Glutamatergic neuron (in vitro differentiated cells): ENCODE data around the gene TCL1B. TPM values are rescaled to one million over a fixed set of nuclear protein-coding genes. Genes with fewer than 3 reads are reported as not detected.

ENCODE experiments used
- DNase-seq: peaks from one replicate; pipeline ENCODE4 v3.0.0; 2022
- H3K27ac Mint-ChIP-seq: one replicate; pipeline ENCODE4 v1.8.0; 2020; ENCODE audit warnings: mild to moderate bottlenecking, mixed read lengths, inconsistent platforms; ENCODE audit not compliant: unreplicated experiment
- H3K27me3 Mint-ChIP-seq: one replicate; pipeline ENCODE4 v1.8.0; 2020; ENCODE audit warnings: mild to moderate bottlenecking, moderate library complexity, mixed read lengths, inconsistent platforms; ENCODE audit not compliant: unreplicated experiment
- H3K36me3 Mint-ChIP-seq: one replicate; pipeline ENCODE4 v1.8.0; 2020; ENCODE audit warnings: mild to moderate bottlenecking, mixed read lengths, inconsistent platforms; ENCODE audit not compliant: unreplicated experiment
- H3K4me1 Mint-ChIP-seq: one replicate; pipeline ENCODE4 v1.8.0; 2020; ENCODE audit warnings: mild to moderate bottlenecking, low read depth, mixed read lengths, inconsistent platforms; ENCODE audit not compliant: unreplicated experiment
- H3K4me3 Mint-ChIP-seq: one replicate; pipeline ENCODE4 v1.8.0; 2020; ENCODE audit warnings: mild to moderate bottlenecking, mixed read lengths, inconsistent platforms; ENCODE audit not compliant: unreplicated experiment
- H3K9me3 Mint-ChIP-seq: one replicate; pipeline ENCODE4 v1.8.0; 2020; ENCODE audit warnings: mild to moderate bottlenecking, moderate library complexity, mixed read lengths, inconsistent platforms; ENCODE audit not compliant: unreplicated experiment
- total RNA-seq: library from RNA; stranded (reverse); fragmentation: NEBNext Ultra II Directional; extraction: Animal tissue kit (Norgen Biotek cat#: 25700); gene quantifications from one replicate; pipeline ENCODE4 v1.2.1, GENCODE V29; 2021; ENCODE audit not compliant: unreplicated experiment
- TF ChIP-seq, protein P1 (sequence below): fragments of 200-600 bp; sonication (generic); IDR thresholded peaks from one replicate; pipeline ENCODE4 v1.5.0; 2021; ENCODE audit not compliant: partially characterized antibody, unreplicated experiment

TCL1B gene
- total RNA-seq, 1 donor from 2014 or later, result not detected

- no peak for DNase-seq
- TF ChIP-seq, protein P1, sequence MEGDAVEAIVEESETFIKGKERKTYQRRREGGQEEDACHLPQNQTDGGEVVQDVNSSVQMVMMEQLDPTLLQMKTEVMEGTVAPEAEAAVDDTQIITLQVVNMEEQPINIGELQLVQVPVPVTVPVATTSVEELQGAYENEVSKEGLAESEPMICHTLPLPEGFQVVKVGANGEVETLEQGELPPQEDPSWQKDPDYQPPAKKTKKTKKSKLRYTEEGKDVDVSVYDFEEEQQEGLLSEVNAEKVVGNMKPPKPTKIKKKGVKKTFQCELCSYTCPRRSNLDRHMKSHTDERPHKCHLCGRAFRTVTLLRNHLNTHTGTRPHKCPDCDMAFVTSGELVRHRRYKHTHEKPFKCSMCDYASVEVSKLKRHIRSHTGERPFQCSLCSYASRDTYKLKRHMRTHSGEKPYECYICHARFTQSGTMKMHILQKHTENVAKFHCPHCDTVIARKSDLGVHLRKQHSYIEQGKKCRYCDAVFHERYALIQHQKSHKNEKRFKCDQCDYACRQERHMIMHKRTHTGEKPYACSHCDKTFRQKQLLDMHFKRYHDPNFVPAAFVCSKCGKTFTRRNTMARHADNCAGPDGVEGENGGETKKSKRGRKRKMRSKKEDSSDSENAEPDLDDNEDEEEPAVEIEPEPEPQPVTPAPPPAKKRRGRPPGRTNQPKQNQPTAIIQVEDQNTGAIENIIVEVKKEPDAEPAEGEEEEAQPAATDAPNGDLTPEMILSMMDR, result no peak
- H3K27me3 Mint-ChIP-seq, result peaks cover 2% of the 10 kb centered on the region
- H3K27ac Mint-ChIP-seq, result no peak overlapping the region
- peaks cover 2% of the 10 kb centered on the region for H3K9me3 Mint-ChIP-seq
- no peaks in the 10 kb centered on the region for H3K36me3 Mint-ChIP-seq
- no peak overlapping the region for H3K4me3 Mint-ChIP-seq
- peaks cover 4% of the 10 kb centered on the region for H3K4me1 Mint-ChIP-seq
These were observed 19.8 kb upstream of the TCL1B start for GRCh38 chr14:95666450-95666849.

DNA sequence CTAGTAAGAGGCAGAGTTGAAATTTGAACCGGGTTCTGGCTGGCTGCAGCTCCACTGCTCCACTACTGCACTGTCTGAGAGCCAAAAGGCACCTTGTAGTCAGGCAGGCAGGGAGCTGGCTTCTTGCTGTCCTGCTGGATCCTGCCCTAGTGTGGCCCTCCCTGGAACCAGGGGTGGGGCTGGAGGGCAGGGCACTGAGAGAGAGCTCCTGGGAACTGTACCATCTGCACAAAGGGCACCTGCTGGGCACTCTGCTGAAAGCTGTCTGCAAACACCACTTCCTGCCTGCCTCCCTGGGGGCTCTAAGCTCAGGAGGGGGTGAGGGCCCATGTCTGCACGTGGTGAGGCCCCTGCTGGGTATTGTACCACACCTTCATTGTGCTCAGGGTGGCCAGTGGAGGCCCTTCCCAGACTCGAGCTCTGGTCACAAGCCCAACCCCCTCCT, 19.0 kb upstream of the TCL1B start:
- peaks cover 4% of the 10 kb centered on the region for H3K4me1 Mint-ChIP-seq
- H3K27me3 Mint-ChIP-seq, result peaks cover 2% of the 10 kb centered on the region
- TF ChIP-seq, protein P1, result no peak
- H3K36me3 Mint-ChIP-seq, result no peaks in the 10 kb centered on the region
- peaks cover 2% of the 10 kb centered on the region for H3K9me3 Mint-ChIP-seq
- H3K27ac Mint-ChIP-seq, result no peak overlapping the region
- no peak for DNase-seq
- H3K4me3 Mint-ChIP-seq, result no peak overlapping the region

DNA sequence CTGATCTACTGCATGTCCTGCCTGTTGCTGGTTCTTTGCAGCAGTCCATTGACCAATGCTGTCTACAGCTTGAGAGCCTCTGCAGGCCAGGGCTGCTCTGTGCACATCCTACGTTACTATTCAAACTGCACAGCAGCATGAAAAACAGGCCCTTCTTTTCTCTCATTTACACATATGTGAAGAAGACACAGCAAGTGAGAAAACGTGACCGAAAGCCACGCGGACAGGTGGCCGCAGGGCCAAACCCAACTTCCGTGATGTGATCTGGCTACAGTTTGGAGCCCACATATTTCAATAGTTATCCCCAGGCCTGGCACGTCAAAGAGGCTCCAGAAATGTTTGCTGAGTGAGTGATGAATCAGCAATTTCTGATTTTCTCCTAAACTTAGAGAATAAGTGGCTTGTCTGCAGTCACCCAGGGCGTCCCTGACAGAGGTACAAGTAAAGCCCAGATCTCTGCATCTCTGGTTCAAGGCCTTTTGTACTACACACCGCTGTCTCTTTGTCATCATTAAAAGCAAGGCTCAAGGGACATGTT, 17.9 kb upstream of the TCL1B start:
- peaks cover 4% of the 10 kb centered on the region for H3K4me1 Mint-ChIP-seq
- peaks cover 2% of the 10 kb centered on the region for H3K27me3 Mint-ChIP-seq
- peaks cover 2% of the 10 kb centered on the region for H3K9me3 Mint-ChIP-seq
- H3K27ac Mint-ChIP-seq, result no peak overlapping the region
- no peak overlapping the region for H3K4me3 Mint-ChIP-seq
- no peak for DNase-seq
- TF ChIP-seq, protein P1, result no peak
- H3K36me3 Mint-ChIP-seq, result no peaks in the 10 kb centered on the region

DNA sequence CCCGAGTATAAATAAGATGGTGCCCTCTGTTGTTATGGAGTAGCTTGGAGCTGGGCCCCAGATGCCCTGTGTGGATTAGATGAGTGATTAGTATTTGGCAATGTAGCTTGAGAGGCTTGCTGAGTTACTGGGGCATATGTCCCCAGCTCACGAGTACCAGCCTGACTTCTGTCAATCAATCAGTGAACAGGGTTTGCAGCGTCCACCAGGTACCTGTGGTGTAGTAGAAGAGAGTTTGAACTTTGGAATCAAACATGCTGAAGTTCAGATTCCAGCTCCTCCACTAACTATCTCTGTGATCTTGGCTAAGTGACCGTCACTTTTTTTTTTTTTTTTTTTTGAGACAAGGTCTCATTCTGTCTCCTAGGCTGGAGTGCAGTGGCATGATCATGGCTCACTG, 11.6 kb upstream of the TCL1B start:
- no peak for DNase-seq
- no peak overlapping the region for H3K4me3 Mint-ChIP-seq
- peaks cover 2% of the 10 kb centered on the region for H3K9me3 Mint-ChIP-seq
- TF ChIP-seq, protein P1, result no peak
- no peaks in the 10 kb centered on the region for H3K36me3 Mint-ChIP-seq
- H3K27me3 Mint-ChIP-seq, result no peaks in the 10 kb centered on the region
- peaks cover 4% of the 10 kb centered on the region for H3K4me1 Mint-ChIP-seq
- H3K27ac Mint-ChIP-seq, result no peak overlapping the region

DNA sequence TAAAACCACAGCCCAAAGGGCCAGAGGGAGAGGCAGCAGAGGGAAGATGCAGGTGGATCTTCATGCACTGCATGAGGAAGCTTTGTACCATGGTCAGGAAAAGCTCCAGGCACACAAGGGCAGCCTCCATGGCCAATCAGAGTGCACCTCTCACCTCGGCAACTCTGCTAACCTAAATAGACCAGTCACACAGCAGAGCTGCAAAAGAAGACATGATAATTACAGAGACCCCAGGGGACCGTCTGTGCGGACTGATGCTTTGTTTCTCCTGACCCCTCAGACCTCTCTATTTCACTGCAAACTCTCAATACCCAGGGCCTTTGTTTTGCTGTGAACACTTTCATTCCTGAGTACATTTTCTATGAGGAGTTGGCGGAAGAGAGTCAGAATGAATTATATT, 10.7 kb upstream of the TCL1B start:
- TF ChIP-seq, protein P1, result no peak
- H3K27ac Mint-ChIP-seq, result no peak overlapping the region
- peak; percentile 47 for DNase-seq
- no peaks in the 10 kb centered on the region for H3K27me3 Mint-ChIP-seq
- H3K36me3 Mint-ChIP-seq, result no peaks in the 10 kb centered on the region
- peaks cover 2% of the 10 kb centered on the region for H3K9me3 Mint-ChIP-seq
- no peak overlapping the region for H3K4me3 Mint-ChIP-seq
- peaks cover 5% of the 10 kb centered on the region for H3K4me1 Mint-ChIP-seq
